Activated B cell treated with CpG ODN at 0.5 μM for 24 hours (primary cell): ENCODE data around the gene PHF24. TPM values are rescaled to one million over a fixed set of nuclear protein-coding genes. Genes with fewer than 3 reads are reported as not detected.
"Not testable (repeated sequence)": the region's sequence is repeated elsewhere in the genome, so short reads cannot be mapped to it uniquely, and the experiment has no call there.

Experiments used
- ATAC-seq: fragments of 200-7000 bp; cut with Tn5 transposase; one replicate; pipeline ENCODE4 v1.10.0; 2021; ENCODE audit warnings: low read depth, mild to moderate bottlenecking, moderate library complexity
- CTCF ChIA-PET: fragments of 350-600 bp; sonication (Branson Sonifier 250); formaldehyde crosslinking; loops from one replicate; lab custom pipeline; 2021; ENCODE audit warnings: antibody characterized with exemption; lab: Charles Lee
- POLR2A ChIA-PET: fragments of 350-600 bp; sonication (Branson Sonifier 250); formaldehyde crosslinking; loops from one replicate; lab custom pipeline; 2021; ENCODE audit warnings: antibody characterized with exemption; lab: Charles Lee
- DNase-seq: peaks from one replicate; pipeline ENCODE4 v3.0.0; 2022
- H3K27ac Mint-ChIP-seq: one replicate; pipeline ENCODE4 v1.8.0; 2020; ENCODE audit warnings: mixed read lengths
- H3K27me3 Mint-ChIP-seq: one replicate; pipeline ENCODE4 v1.8.0; 2021; ENCODE audit warnings: mixed read lengths
- H3K36me3 Mint-ChIP-seq: one replicate; pipeline ENCODE4 v1.8.0; 2021; ENCODE audit warnings: low read depth, mixed read lengths
- H3K4me1 Mint-ChIP-seq: one replicate; pipeline ENCODE4 v1.8.0; 2021; ENCODE audit warnings: mixed read lengths
- H3K4me3 Mint-ChIP-seq: one replicate; pipeline ENCODE4 v1.8.0; 2020; ENCODE audit warnings: mild to moderate bottlenecking, mixed read lengths
- H3K9me3 Mint-ChIP-seq: one replicate; pipeline ENCODE4 v1.8.0; 2020; ENCODE audit warnings: mixed read lengths
- intact Hi-C: fragments of 100-400 bp; cut with micrococcal nuclease; formaldehyde crosslinking; loops from one replicate; pipeline ENCODE4 v1.15.1; 2024
- total RNA-seq: library from RNA; stranded (reverse); gene quantifications from 2 replicates; pipeline ENCODE4 v1.2.3, GENCODE V29; 2022
- TF ChIP-seq, protein P1 (sequence below): fragments of 200-600 bp; IDR thresholded peaks from one replicate; pipeline ENCODE4 v1.8.0; 2022; ENCODE audit warnings: antibody characterized with exemption, mild to moderate bottlenecking

The PHF24 gene
- total RNA-seq, 1 donor from 2014 or later: 0.13 TPM

DNA sequence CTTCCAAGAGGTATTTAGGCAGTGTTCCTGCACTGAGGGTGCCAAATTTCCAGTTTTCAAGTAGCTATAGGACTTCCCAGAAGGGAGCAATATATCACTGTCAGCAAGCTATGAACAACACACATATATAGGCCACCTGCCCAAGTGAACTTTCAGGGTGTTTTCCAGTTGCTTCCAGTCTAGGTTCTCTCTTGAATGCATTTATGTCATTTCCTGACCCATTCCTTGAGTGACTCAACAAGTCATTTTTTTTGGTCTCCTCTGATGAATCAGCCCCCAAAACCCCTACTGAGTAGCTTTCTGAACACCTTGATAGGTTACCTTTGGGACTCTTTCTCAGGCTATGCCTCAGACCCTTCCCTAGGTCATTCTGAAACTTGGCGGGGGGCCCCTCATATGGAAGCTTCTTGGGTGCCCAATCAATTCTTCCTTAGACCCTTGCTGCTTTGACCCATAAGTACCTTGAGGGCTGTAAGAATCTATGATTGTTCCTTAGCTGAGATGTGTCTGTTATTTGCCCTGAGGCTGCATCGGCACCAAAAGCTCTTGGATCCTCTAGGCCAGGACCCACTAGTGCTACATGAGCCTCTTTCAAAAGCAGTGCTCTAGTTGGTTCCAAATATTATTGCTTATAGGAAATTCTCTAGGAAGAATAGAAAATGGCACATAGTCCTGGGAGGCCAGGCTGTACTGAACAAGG lies 43.9 kb downstream of the PHF24 start:
- TF ChIP-seq, protein P1, sequence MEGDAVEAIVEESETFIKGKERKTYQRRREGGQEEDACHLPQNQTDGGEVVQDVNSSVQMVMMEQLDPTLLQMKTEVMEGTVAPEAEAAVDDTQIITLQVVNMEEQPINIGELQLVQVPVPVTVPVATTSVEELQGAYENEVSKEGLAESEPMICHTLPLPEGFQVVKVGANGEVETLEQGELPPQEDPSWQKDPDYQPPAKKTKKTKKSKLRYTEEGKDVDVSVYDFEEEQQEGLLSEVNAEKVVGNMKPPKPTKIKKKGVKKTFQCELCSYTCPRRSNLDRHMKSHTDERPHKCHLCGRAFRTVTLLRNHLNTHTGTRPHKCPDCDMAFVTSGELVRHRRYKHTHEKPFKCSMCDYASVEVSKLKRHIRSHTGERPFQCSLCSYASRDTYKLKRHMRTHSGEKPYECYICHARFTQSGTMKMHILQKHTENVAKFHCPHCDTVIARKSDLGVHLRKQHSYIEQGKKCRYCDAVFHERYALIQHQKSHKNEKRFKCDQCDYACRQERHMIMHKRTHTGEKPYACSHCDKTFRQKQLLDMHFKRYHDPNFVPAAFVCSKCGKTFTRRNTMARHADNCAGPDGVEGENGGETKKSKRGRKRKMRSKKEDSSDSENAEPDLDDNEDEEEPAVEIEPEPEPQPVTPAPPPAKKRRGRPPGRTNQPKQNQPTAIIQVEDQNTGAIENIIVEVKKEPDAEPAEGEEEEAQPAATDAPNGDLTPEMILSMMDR: no peak
- H3K9me3 Mint-ChIP-seq: no peaks in the 10 kb centered on the region
- CTCF ChIA-PET: interaction anchor here (1.7 kb wide), 1 partner anchor 17 kb away, joined by 5 read pairs; no protein-coding TSS in a partner anchor
- H3K4me3 Mint-ChIP-seq: no peak overlapping the region
- no peak for DNase-seq
- no peaks in the 10 kb centered on the region for H3K27me3 Mint-ChIP-seq
- no peak overlapping the region for H3K27ac Mint-ChIP-seq
- POLR2A ChIA-PET: interaction anchor here (1.1 kb wide), 1 partner anchor 8 kb away, joined by 3 read pairs; no protein-coding TSS in a partner anchor
- intact Hi-C loops: no loop called here
- H3K36me3 Mint-ChIP-seq: peaks cover 3% of the 10 kb centered on the region
- peak; percentile 34 for ATAC-seq
- H3K4me1 Mint-ChIP-seq: peaks cover 17% of the 10 kb centered on the region

DNA sequence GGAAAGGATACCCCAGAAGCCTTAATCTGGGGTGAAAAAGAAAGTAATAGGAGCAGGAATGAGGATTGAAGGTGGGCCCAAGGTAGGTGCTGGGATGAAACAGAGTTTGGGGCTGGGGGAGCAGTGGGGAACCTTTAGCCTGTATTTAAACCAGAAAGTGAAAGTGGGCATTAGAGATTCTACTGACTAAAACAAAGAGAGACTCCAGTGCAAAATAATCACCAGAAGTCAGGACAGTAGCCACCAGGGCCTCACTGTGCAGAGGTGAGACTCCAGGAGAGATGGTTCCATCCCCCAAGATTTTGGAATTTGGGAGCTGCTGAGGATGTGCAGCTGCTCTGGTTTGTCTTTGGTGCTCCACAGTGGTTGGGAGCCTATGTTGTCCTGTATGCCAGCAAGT lies 44.5 kb downstream of the PHF24 start:
- Mint-ChIP-seq H3K27me3 (no peaks in the 10 kb centered on the region), H3K4me1 (peaks cover 15% of the 10 kb centered on the region), H3K27ac (no peak overlapping the region), H3K36me3 (peaks cover 1% of the 10 kb centered on the region), H3K4me3 (no peak overlapping the region), H3K9me3 (no peaks in the 10 kb centered on the region)
- ChIA-PET POLR2A (no interaction called here), CTCF (interaction anchor here (1.7 kb wide), 1 partner anchor 18 kb away, joined by 5 read pairs; no protein-coding TSS in a partner anchor)
- ATAC-seq (no peak), DNase-seq (no peak)
- intact Hi-C loops: no loop called here
- TF ChIP-seq, protein P1: no peak

DNA sequence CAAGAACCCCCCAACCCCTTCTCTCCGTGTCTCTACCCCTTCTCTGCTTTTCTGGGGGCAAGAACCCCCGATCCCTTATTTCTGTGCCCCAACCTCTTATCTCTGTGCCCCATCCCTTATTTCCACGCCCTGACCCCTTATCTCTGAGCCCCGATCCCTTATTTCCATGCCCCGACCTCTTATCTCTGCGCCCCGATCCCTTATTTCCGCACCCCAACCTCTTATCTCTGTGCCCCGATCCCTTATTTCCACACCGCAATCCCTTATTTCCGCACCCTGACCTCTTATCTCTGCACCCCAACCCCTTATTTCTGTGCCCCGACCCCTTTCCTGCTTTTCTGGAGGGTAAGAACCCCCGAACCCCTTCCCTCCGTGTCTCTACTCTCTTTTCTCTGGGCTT lies 46.2 kb downstream of the PHF24 start:
- H3K36me3 Mint-ChIP-seq, H3K27ac Mint-ChIP-seq, intact Hi-C loops, POLR2A ChIA-PET, ATAC-seq, CTCF ChIA-PET, H3K9me3 Mint-ChIP-seq, H3K4me3 Mint-ChIP-seq, H3K27me3 Mint-ChIP-seq, DNase-seq: not testable (repeated sequence)
- peaks cover 12% of the 10 kb centered on the region for H3K4me1 Mint-ChIP-seq

DNA sequence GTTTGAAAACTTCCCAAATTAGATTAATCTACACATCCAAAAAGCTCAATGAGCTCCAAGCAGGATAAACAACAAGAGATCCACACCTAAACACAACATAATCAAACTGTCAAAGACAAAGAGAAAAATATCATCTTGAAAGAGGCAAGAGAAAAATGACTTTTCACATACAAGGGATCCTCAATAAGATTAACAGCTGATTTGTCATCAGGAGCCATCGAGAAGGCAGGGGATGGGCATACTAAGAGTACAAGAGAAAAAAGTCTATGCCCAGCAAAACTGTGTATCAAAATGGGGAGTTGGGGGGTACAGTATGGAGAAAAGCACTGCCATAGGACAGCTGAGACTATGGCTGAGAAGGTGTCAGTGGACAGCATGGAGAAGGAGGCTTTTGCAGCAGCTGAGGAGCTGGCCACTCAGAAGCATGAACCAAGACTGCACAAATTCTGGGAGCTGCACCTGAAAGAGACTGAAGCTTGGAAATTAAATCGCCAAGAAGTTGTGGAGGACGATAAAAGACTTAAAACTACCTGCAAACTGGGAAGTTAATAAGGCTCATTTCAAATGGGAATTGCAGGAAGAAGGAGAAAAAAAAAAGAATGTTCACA lies 52.4 kb downstream of the PHF24 start:
- CTCF ChIA-PET: interaction anchor here (0.9 kb wide), 1 partner anchor 111 kb away, joined by 3 read pairs; no protein-coding TSS in a partner anchor
- POLR2A ChIA-PET: no interaction called here
- H3K4me3 Mint-ChIP-seq: no peak overlapping the region
- no peak overlapping the region for H3K27ac Mint-ChIP-seq
- DNase-seq (no peak), ATAC-seq (no peak)
- intact Hi-C loops: no loop called here
- peaks cover 17% of the 10 kb centered on the region for H3K9me3 Mint-ChIP-seq
- no peaks in the 10 kb centered on the region for H3K27me3 Mint-ChIP-seq
- TF ChIP-seq, protein P1: no peak
- H3K36me3 Mint-ChIP-seq: peaks cover 47% of the 10 kb centered on the region
- no peaks in the 10 kb centered on the region for H3K4me1 Mint-ChIP-seq

DNA sequence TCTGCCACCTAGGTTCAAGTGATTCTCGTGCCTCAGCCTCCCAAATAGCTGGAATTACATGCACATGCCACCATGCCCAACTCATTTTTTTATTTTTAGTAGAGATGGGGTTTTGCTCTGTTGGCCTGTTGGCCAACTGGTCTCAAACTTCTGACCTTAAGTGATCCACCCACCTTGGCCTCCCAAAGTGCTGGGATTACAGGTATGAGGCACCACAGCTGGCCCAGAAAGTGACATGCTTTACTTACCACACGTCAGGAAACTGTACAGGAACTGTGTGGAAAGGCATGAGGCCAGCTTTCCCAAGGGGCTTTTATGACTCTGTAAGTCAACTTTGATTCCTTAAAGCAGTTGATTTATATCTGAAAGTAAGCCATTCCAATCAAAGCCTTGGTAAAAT lies 56.4 kb downstream of the PHF24 start:
- no peaks in the 10 kb centered on the region for H3K27me3 Mint-ChIP-seq
- TF ChIP-seq, protein P1: no peak
- DNase-seq (no peak), ATAC-seq (no peak)
- CTCF ChIA-PET: no interaction called here
- H3K9me3 Mint-ChIP-seq: peaks cover 17% of the 10 kb centered on the region
- no peak overlapping the region for H3K4me3 Mint-ChIP-seq
- H3K36me3 Mint-ChIP-seq: peaks cover 47% of the 10 kb centered on the region
- H3K4me1 Mint-ChIP-seq: no peaks in the 10 kb centered on the region
- POLR2A ChIA-PET: no interaction called here
- intact Hi-C loops: no loop called here
- H3K27ac Mint-ChIP-seq: no peak overlapping the region

DNA sequence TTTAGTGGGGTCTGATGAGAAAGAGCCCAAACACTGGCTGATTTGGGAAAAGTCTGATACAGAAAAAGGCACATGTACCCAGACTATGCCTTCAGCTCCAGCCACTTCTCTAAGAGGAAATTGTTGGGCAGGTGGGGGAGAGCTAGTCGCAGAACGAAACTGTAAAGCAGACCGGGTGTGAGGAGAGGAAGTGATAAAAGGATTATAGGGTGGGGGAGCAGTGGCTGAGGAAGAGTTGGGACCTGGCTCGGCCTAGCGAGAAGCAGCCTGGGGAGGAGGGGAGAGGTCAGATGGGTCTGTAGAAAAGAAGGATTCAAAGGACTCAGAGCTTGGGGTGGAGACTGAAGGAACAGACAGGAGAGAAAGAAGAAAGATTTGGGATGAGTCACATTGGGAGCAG lies 65.4 kb downstream of the PHF24 start:
- CTCF ChIA-PET, H3K9me3 Mint-ChIP-seq, POLR2A ChIA-PET, DNase-seq, H3K27me3 Mint-ChIP-seq, ATAC-seq, intact Hi-C loops, H3K4me3 Mint-ChIP-seq, H3K27ac Mint-ChIP-seq: not testable (repeated sequence)
- Mint-ChIP-seq H3K36me3 (peaks cover 15% of the 10 kb centered on the region), H3K4me1 (peaks cover 15% of the 10 kb centered on the region)
